Left ventricle myocardium inferior (tissue), 1 donor: ENCODE measurements around the gene ACOXL. TPM values are rescaled to one million over a fixed set of nuclear protein-coding genes. Genes with fewer than 3 reads are reported as not detected.

ENCODE experiments used
- DNase-seq: peaks from one replicate; pipeline ENCODE4 v3.0.0-alpha.2; 2020
- H3K27ac ChIP-seq: fragments of 200-600 bp; replicated peaks from 2 replicates; pipeline ENCODE4 v1.8.0; 2021
- H3K27me3 ChIP-seq: fragments of 200-600 bp; 2 replicates; pipeline ENCODE4 v1.8.0; 2021; ENCODE audit warnings: low read depth
- H3K36me3 ChIP-seq: fragments of 200-600 bp; 2 replicates; pipeline ENCODE4 v1.8.0; 2021
- H3K4me1 ChIP-seq: fragments of 200-600 bp; 2 replicates; pipeline ENCODE4 v1.8.0; 2021
- H3K4me3 ChIP-seq: fragments of 200-600 bp; 2 replicates; pipeline ENCODE4 v1.8.0; 2021; ENCODE audit warnings: mild to moderate bottlenecking, moderate library complexity
- H3K9me3 ChIP-seq: fragments of 200-600 bp; replicated peaks from 2 replicates; pipeline ENCODE4 v1.8.0; 2021
- intact Hi-C: fragments of 100-400 bp; cut with micrococcal nuclease; formaldehyde crosslinking; loops from one replicate; pipeline ENCODE4 v1.11.0; 2022
- total RNA-seq: library from RNA; stranded (reverse); fragmentation: NEBNext Ultra II Directional; extraction: Animal tissue kit (Norgen Biotek cat#: 25700); gene quantifications from one replicate; pipeline ENCODE4 v1.2.1, GENCODE V29; 2021
- TF ChIP-seq, protein P1 (sequence below): fragments of 200-600 bp; IDR thresholded peaks from 2 replicates; pipeline ENCODE4 v1.8.0; 2021; ENCODE audit warnings: antibody characterized with exemption, mild to moderate bottlenecking, borderline replicate concordance
- donor health status: DM: no; HTN: yes; CAD: no; lungs with severe emphysema.

The ACOXL gene
- total RNA-seq, 1 donor from 2014 or later = not detected

DNA sequence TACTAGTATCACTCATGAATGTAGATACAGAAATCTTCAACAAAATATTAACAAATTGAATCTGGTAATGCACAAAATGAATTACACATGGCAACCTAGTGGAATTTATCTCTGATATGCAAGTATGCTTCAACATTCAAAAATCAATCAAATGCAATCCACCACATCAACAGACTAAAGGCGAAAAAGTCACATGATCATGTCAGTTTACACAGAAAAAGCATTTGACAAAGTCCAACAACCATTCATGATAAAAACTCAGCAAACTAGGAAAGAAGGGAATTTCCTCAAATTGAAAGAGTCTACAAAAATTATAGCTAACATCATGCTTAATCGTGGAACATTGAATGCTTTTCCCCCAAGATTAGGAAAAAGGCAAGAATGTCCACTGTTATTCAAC lies 237.8 kb downstream of the ACOXL start:
- Histone ChIP-seq H3K27me3 (no peaks in the 10 kb centered on the region), H3K9me3 (no peaks in the 10 kb centered on the region), H3K27ac (no peak overlapping the region), H3K4me3 (no peak overlapping the region), H3K36me3 (no peaks in the 10 kb centered on the region), H3K4me1 (peaks cover 4% of the 10 kb centered on the region)
- TF ChIP-seq, protein P1, sequence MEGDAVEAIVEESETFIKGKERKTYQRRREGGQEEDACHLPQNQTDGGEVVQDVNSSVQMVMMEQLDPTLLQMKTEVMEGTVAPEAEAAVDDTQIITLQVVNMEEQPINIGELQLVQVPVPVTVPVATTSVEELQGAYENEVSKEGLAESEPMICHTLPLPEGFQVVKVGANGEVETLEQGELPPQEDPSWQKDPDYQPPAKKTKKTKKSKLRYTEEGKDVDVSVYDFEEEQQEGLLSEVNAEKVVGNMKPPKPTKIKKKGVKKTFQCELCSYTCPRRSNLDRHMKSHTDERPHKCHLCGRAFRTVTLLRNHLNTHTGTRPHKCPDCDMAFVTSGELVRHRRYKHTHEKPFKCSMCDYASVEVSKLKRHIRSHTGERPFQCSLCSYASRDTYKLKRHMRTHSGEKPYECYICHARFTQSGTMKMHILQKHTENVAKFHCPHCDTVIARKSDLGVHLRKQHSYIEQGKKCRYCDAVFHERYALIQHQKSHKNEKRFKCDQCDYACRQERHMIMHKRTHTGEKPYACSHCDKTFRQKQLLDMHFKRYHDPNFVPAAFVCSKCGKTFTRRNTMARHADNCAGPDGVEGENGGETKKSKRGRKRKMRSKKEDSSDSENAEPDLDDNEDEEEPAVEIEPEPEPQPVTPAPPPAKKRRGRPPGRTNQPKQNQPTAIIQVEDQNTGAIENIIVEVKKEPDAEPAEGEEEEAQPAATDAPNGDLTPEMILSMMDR = no peak
- intact Hi-C loops = no loop called here
- DNase-seq = no peak

DNA sequence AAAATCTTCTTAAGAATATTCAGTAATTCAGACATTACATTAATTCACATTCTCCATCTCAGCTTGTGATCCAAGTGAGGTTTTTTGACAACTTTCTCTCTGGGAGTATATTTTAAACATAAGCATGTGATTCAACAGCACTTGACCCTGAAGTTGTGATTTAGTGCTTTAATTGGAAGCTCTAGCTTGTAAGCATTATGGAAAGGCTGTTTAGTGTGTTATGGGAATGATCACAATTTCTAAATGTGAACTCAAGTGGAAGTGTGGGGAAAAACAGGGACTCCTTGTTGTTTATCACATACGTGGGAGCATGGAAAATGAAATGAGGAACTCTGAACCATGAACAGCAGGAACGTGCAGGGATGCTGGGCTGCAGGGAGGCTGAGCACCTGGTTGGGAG lies 239.4 kb downstream of the ACOXL start:
- TF ChIP-seq, protein P1 = no peak
- Histone ChIP-seq H3K4me3 (no peak overlapping the region), H3K27ac (no peak overlapping the region), H3K4me1 (peaks cover 4% of the 10 kb centered on the region), H3K27me3 (no peaks in the 10 kb centered on the region), H3K36me3 (no peaks in the 10 kb centered on the region), H3K9me3 (no peaks in the 10 kb centered on the region)
- intact Hi-C loops = no loop called here
- DNase-seq = no peak

DNA sequence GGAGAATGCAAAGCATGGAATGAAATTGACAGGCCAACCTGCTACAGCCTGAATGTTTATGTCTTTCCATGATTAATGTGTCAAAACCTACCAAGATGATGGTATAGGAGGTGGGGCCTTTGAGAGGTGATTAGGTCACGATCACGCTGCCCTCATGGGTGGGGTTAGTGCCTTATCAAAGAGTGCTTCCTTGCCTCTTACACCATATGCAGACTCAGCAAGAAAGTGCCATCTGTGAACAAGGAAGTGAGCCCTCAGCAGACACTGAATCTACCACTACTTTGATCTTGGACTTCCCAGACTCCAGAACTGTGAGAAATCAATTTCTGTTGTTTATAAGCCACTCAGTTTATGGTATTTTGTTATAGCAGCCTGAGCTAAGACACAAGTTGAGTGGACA lies 240.9 kb downstream of the ACOXL start:
- intact Hi-C loops = no loop called here

DNA sequence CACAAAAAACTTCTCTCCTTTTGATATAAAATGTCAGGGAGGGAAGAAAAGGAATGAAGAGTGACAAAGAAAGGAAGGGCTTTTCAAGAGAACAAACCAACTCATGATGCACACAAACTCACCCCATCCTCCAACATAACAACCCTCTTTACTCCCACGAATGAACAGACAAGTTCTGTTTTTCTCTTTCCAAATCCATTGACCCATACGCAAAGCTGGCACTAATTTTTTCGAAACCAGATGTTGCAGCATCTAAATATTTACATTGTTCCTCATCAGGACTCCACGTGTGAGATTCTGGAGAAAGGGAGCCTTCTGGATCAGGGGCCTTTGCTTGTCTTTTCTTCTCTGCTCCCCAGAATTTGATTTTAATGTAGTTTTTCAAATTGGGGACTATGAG lies 245.0 kb downstream of the ACOXL start:
- Histone ChIP-seq H3K4me1 (peaks cover 21% of the 10 kb centered on the region), H3K4me3 (no peak overlapping the region), H3K9me3 (no peaks in the 10 kb centered on the region), H3K27me3 (no peaks in the 10 kb centered on the region), H3K36me3 (no peaks in the 10 kb centered on the region), H3K27ac (no peak overlapping the region)
- DNase-seq = no peak
- TF ChIP-seq, protein P1 = no peak
- intact Hi-C loops = no loop called here

More for the DNA sequence above, 240.9 kb downstream of the ACOXL start:
- H3K4me1 ChIP-seq = peaks cover 3% of the 10 kb centered on the region
- no peaks in the 10 kb centered on the region for H3K27me3 ChIP-seq
- H3K36me3 ChIP-seq = no peaks in the 10 kb centered on the region
- H3K4me3 ChIP-seq = no peak overlapping the region
- H3K27ac ChIP-seq = no peak overlapping the region
- no peaks in the 10 kb centered on the region for H3K9me3 ChIP-seq
- TF ChIP-seq, protein P1 = no peak
- DNase-seq = no peak

DNA sequence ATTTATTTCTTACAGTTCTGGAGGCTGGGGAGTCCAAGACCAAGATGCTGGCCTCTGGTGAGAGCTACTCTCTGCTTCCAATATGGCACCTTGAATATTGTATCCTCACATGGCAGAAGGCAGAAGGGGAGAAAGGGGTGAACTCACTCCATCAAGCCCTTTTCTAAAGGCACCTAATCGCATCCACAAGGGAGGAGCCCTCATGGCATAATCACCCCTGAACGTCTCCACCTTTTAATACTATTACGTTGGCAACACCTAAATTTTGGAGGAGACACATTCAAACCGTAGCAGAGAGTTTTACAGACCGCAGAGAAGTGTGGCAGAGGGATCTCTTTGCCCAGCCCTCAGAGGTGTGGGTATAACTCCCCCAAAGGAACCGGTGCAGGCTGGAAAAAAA lies 245.8 kb downstream of the ACOXL start:
- no peak overlapping the region for H3K4me3 ChIP-seq
- DNase-seq = no peak

More for the DNA sequence above, 245.8 kb downstream of the ACOXL start:
- H3K9me3 ChIP-seq = no peaks in the 10 kb centered on the region
- TF ChIP-seq, protein P1 = no peak
- intact Hi-C loops = no loop called here
- H3K27ac ChIP-seq = no peak overlapping the region
- H3K4me1 ChIP-seq = peaks cover 21% of the 10 kb centered on the region
- H3K36me3 ChIP-seq = no peaks in the 10 kb centered on the region
- no peaks in the 10 kb centered on the region for H3K27me3 ChIP-seq
